HepG2 (cell line): Measurements from ENCODE around the gene ODR4. TPM values are rescaled to one million over a fixed set of nuclear protein-coding genes. Genes with fewer than 3 reads are reported as not detected.
A peak's percentile ranks its signal among the peaks of the same experiment; 100 is the strongest.

Experiments used
- ATF1 ChIP-seq: IDR thresholded peaks from 2 replicates; pipeline ENCODE4 v1.6.1; 2016; ENCODE audit warnings: mild to moderate bottlenecking, control low read depth
- ATF4 ChIP-seq, 2 experiments: fragments of 450-650 bp in 1 of 2; sonication (generic) in 1 of 2; formaldehyde crosslinking; IDR thresholded peaks; 2 replicates each; pipeline versions ENCODE4 v1.5.0 to v1.8.0; 2020 to 2022; ENCODE audit warnings: mild to moderate bottlenecking in 1 of 2, missing genetic modification reagents in 1 of 2
- DNMT1 ChIP-seq: sonication (generic); formaldehyde crosslinking; IDR thresholded peaks from 2 replicates; pipeline ENCODE4 v1.5.1; 2020; ENCODE audit warnings: mild to moderate bottlenecking, missing genetic modification reagents
- ETS1 ChIP-seq: sonication (generic); formaldehyde crosslinking; IDR thresholded peaks from 2 replicates; pipeline ENCODE4 v1.4.0; 2020; ENCODE audit warnings: missing genetic modification reagents
- GZF1 ChIP-seq: sonication (generic); formaldehyde crosslinking; IDR thresholded peaks from 2 replicates; pipeline ENCODE4 v1.5.1; 2020; ENCODE audit warnings: mild to moderate bottlenecking, missing genetic modification reagents
- HHEX ChIP-seq: IDR thresholded peaks from 2 replicates; pipeline ENCODE4 v1.6.1; 2016; ENCODE audit warnings: control low read depth
- HMGXB4 ChIP-seq, 2 experiments: sonication (generic) in 1 of 2; formaldehyde crosslinking in 1 of 2; IDR thresholded peaks; 2 replicates each; pipeline versions ENCODE4 v1.4.0 to v1.6.1; 2018 to 2020; ENCODE audit warnings: missing genetic modification reagents in 2 of 2, borderline replicate concordance in 1 of 2, low read depth in 1 of 2, mild to moderate bottlenecking in 1 of 2, missing biosample characterization in 1 of 2
- MLLT10 ChIP-seq: sonication (generic); formaldehyde crosslinking; IDR thresholded peaks from 2 replicates; pipeline ENCODE4 v1.4.0; 2020; ENCODE audit warnings: missing genetic modification reagents
- REST ChIP-seq, 2 experiments: IDR thresholded peaks; 2 replicates each; pipeline ENCODE4 v1.6.1; 2011 to 2012; ENCODE audit warnings: low read length in 2 of 2, borderline replicate concordance in 1 of 2, low read depth in 1 of 2, mild to moderate bottlenecking in 1 of 2, moderate library complexity in 1 of 2
- RFX5 ChIP-seq: IDR thresholded peaks from 2 replicates; pipeline ENCODE4 v1.6.1; 2011; ENCODE audit warnings: low read depth, low read length, improper control_type of control experiment
- SAP130 ChIP-seq: IDR thresholded peaks from 2 replicates; pipeline ENCODE4 v1.6.1; 2016; ENCODE audit warnings: low read depth
- SETDB1 ChIP-seq: sonication (generic); formaldehyde crosslinking; IDR thresholded peaks from 2 replicates; pipeline ENCODE4 v1.5.1; 2020; ENCODE audit warnings: missing genetic modification reagents, mild to moderate bottlenecking, borderline replicate concordance
- SIX4 ChIP-seq: sonication (generic); formaldehyde crosslinking; IDR thresholded peaks from 2 replicates; pipeline ENCODE4 v1.4.0; 2020; ENCODE audit warnings: missing genetic modification reagents
- SNAI1 ChIP-seq: sonication (generic); formaldehyde crosslinking; IDR thresholded peaks from 2 replicates; pipeline ENCODE4 v1.5.0; 2020; ENCODE audit warnings: mild to moderate bottlenecking, missing genetic modification reagents, borderline replicate concordance
- ZBTB1 ChIP-seq: sonication (generic); formaldehyde crosslinking; IDR thresholded peaks from 2 replicates; pipeline ENCODE4 v1.4.0; 2020; ENCODE audit warnings: missing genetic modification reagents, borderline replicate concordance
- ZFP62 ChIP-seq: sonication (generic); formaldehyde crosslinking; IDR thresholded peaks from 2 replicates; pipeline ENCODE4 v1.4.0; 2020; ENCODE audit warnings: missing genetic modification reagents
- ZFX ChIP-seq: sonication (generic); formaldehyde crosslinking; IDR thresholded peaks from 2 replicates; pipeline ENCODE4 v1.4.0; 2020; ENCODE audit warnings: mild to moderate bottlenecking, low read depth, missing genetic modification reagents, moderate library complexity
- ZNF451 ChIP-seq: sonication (generic); formaldehyde crosslinking; IDR thresholded peaks from 2 replicates; pipeline ENCODE4 v1.5.0; 2020; ENCODE audit warnings: mild to moderate bottlenecking, missing genetic modification reagents
- ZNF547 ChIP-seq: sonication (generic); formaldehyde crosslinking; IDR thresholded peaks from 2 replicates; pipeline ENCODE4 v1.5.1; 2020; ENCODE audit warnings: mild to moderate bottlenecking, missing genetic modification reagents
- ZNF670 ChIP-seq: sonication (generic); formaldehyde crosslinking; IDR thresholded peaks from 2 replicates; pipeline ENCODE4 v1.8.0; 2022; ENCODE audit warnings: mild to moderate bottlenecking, missing genetic modification reagents, borderline replicate concordance
- ZSCAN5A ChIP-seq: sonication (generic); formaldehyde crosslinking; IDR thresholded peaks from 2 replicates; pipeline ENCODE4 v1.8.0; 2022; ENCODE audit warnings: mild to moderate bottlenecking, missing genetic modification reagents, borderline replicate concordance
- ZSCAN9 ChIP-seq: IDR thresholded peaks from 2 replicates; pipeline ENCODE4 v1.6.1; 2016; ENCODE audit warnings: borderline replicate concordance
- polyA plus RNA-seq, 8 experiments: library from polyadenylated mRNA; depleted of rRNA in 3 of 8; stranded (reverse) in 7 of 8; unstranded in 1 of 8; fragments of >200 nt; fragmentation: Illumina TruSeq in 4 of 8; extraction: Trizol in 4 of 8; gene quantifications; 2 replicates each; pipeline versions ENCODE4 v1.2.1 to v1.2.3, GENCODE V29; 2011 to 2016; ENCODE audit warnings: low read depth in 4 of 8, missing spikeins in 1 of 8, mixed read lengths in 1 of 8; ENCODE audit not compliant: insufficient read depth in 1 of 8
- total RNA-seq, 5 experiments: library from RNA; depleted of rRNA; stranded (reverse); fragments of >200 nt; fragmentation: Illumina TruSeq; extraction: Trizol; gene quantifications; 2 replicates each; pipeline ENCODE4 v1.2.3, GENCODE V29; 2016; ENCODE audit warnings: low read depth in 1 of 5

Gene ODR4
- total and polyA plus RNA-seq, 2 of the 13 experiments (the other 11 are each of a cell fraction or from before 2014, with no cell fraction given): 16.3 to 22.0 TPM

GRCh38 chr1:186375929-186376319 lies 286 bp downstream of the ODR4 start (continued):
- TF ChIP-seq ZNF451 (CRISPR knock-in tag): no peak
- TF ChIP-seq DNMT1 (CRISPR knock-in tag): 0 out of 2 replicates have a peak, but pooled peaks have one; percentile 3
- peak; percentile 84 for TF ChIP-seq ATF1 (CRISPR knock-in tag)
- peak; percentile 4; the same call in 1 of the 2 replicates for TF ChIP-seq GZF1
- TF ChIP-seq HMGXB4 (CRISPR knock-in tag; IDR thresholded peaks at IDR 0.05; ENCODE audit: borderline replicate concordance in 1 of 2, low read depth in 1 of 2): no peak
- no peak for TF ChIP-seq SNAI1 (CRISPR knock-in tag)
- TF ChIP-seq ZNF547 (CRISPR knock-in tag): no peak
- no peak for TF ChIP-seq ZBTB1 (CRISPR knock-in tag)
- no peak for TF ChIP-seq ETS1 (CRISPR knock-in tag)
- TF ChIP-seq ZSCAN5A (CRISPR knock-in tag): no peak
- no peak for TF ChIP-seq MLLT10
- TF ChIP-seq HHEX: 0 out of 2 replicates have a peak, but pooled peaks have one; percentile 2
- peak; percentile 0; the same call in 1 of the 2 replicates for TF ChIP-seq ZNF670 (CRISPR knock-in tag)
- no peak for TF ChIP-seq SIX4 (CRISPR knock-in tag)
- TF ChIP-seq SAP130: peak; percentile 10; the same call in 1 of the 2 replicates
- no peak for TF ChIP-seq ZSCAN9
- 0 out of 2 replicates have a peak, but pooled peaks have one; percentile 84 for TF ChIP-seq ZFX (CRISPR knock-in tag)
- TF ChIP-seq SETDB1 (CRISPR knock-in tag): no peak
- TF ChIP-seq ZFP62 (CRISPR knock-in tag): no peak
- peak in 1 of 2 experiments; percentile 33; a peak in 1 of 4 replicates for TF ChIP-seq REST (IDR thresholded peaks at IDR 0.05; ENCODE audit: borderline replicate concordance in 1 of 2, low read depth in 1 of 2, low read length in 2 of 2)
- TF ChIP-seq ATF4 (CRISPR knock-in tag; IDR thresholded peaks at IDR 0.05): 0 out of 4 replicates have a peak, but pooled peaks of 1 of the 2 experiments have one; percentile 43
- no peak for TF ChIP-seq RFX5
